HEK293T (cell line): Measurements from ENCODE around the gene TP53BP1.

Source experiments
- ARNT ChIP-seq: fragments of 450-650 bp; IDR thresholded peaks from 2 replicates; pipeline ENCODE4 v1.6.1; 2017; ENCODE audit warnings: mild to moderate bottlenecking
- ELF4 ChIP-seq: fragments of 450-650 bp; IDR thresholded peaks from 2 replicates; pipeline ENCODE4 v1.6.1; 2017; ENCODE audit warnings: antibody characterized with exemption
- FOXA1 ChIP-seq: fragments of 450-650 bp; IDR thresholded peaks from 2 replicates; pipeline ENCODE4 v1.6.1; 2016; ENCODE audit warnings: mild to moderate bottlenecking
- FOXM1 ChIP-seq: fragments of 450-650 bp; IDR thresholded peaks from 2 replicates; pipeline ENCODE4 v1.6.1; 2017; ENCODE audit warnings: mild to moderate bottlenecking, borderline replicate concordance
- NFRKB ChIP-seq: fragments of 450-650 bp; IDR thresholded peaks from 2 replicates; pipeline ENCODE4 v1.6.1; 2016; ENCODE audit warnings: mild to moderate bottlenecking, moderate library complexity
- SP1 ChIP-seq: fragments of 450-650 bp; IDR thresholded peaks from 2 replicates; pipeline ENCODE4 v1.6.1; 2017
- SUZ12 ChIP-seq: fragments of 450-650 bp; IDR thresholded peaks from 2 replicates; pipeline ENCODE4 v1.6.1; 2016; ENCODE audit warnings: mild to moderate bottlenecking
- TF ChIP-seq, protein P1 (sequence below): fragments of 450-650 bp; IDR thresholded peaks from 2 replicates; pipeline ENCODE4 v1.6.1; 2016

DNA sequence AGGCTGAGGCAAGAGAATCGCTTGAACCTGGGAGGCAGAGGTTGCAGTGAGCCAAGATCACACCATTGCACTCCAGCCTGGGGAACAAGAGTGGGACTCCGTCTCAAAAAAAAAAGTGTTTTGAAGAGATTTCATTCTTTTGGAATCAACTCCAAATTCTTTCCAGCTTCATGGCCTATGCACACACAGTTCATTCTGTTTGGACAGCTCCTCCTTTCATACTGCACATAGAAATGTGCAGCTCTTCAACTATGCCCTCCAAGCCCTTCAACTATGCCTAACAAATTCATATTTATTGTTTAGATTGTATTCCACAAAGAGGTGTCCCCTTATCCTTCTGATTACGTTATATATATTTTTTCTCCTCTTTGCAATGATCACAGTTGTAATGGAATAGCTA is 4.2 kb downstream of the TP53BP1 start:
- TF ChIP-seq SUZ12 (no peak), NFRKB (no peak), ELF4 (no peak), FOXM1 (no peak), FOXA1 (no peak), SP1 (no peak), ARNT (no peak)
- TF ChIP-seq, protein P1, sequence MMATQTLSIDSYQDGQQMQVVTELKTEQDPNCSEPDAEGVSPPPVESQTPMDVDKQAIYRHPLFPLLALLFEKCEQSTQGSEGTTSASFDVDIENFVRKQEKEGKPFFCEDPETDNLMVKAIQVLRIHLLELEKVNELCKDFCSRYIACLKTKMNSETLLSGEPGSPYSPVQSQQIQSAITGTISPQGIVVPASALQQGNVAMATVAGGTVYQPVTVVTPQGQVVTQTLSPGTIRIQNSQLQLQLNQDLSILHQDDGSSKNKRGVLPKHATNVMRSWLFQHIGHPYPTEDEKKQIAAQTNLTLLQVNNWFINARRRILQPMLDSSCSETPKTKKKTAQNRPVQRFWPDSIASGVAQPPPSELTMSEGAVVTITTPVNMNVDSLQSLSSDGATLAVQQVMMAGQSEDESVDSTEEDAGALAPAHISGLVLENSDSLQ = no peak
